ENCODE measurements around the gene POTEI.
A peak's percentile ranks its signal among the peaks of the same experiment; 100 is the strongest.
"Not testable (repeated sequence)": the region's sequence is repeated elsewhere in the genome, so short reads cannot be mapped to it uniquely, and the experiment has no call there.

The POTEI gene

GRCh38 chr2:130454712-130455083 lies 54.4 kb downstream of the POTEI start:
- DNase-seq, result not testable (repeated sequence)

GRCh38 chr2:130453955-130454711 lies 55.0 kb downstream of the POTEI start:
- DNase-seq, result not testable (repeated sequence)

GRCh38 chr2:130452897-130453296 lies 56.2 kb downstream of the POTEI start:
- DNase-seq, result not testable (repeated sequence)

GRCh38 chr2:130451823-130452222 lies 57.3 kb downstream of the POTEI start:
- not testable (repeated sequence) for DNase-seq

- not testable (repeated sequence) for DNase-seq
Observed at GRCh38 chr2:130451278-130451677, 57.9 kb downstream of the POTEI start.

GRCh38 chr2:130450366-130450765 lies 58.8 kb downstream of the POTEI start:
- DNase-seq, result not testable (repeated sequence)

GRCh38 chr2:130427631-130428030 lies 81.5 kb downstream of the POTEI start:
- peak; percentile 1 for DNase-seq

- DNase-seq, result not testable (repeated sequence)
Observed at GRCh38 chr2:130418845-130419244, 90.3 kb downstream of the POTEI start.

- DNase-seq, result not testable (repeated sequence)
Observed at GRCh38 chr2:130416693-130417092, 92.4 kb downstream of the POTEI start.

Data from fibroblast of skin of right quadriceps (primary cell).